Stimulated activated CD4-positive, alpha-beta T cell treated with anti-CD3 and anti-CD28 coated beads, Interleukin-4, amount 100 ng/mL, for 24 hours (primary cell): ENCODE results near the gene ANKMY2.
"Not testable (repeated sequence)": the region's sequence is repeated elsewhere in the genome, so short reads cannot be mapped to it uniquely, and the experiment has no call there.

Source experiments
- DNase-seq: peaks from one replicate; pipeline ENCODE4 v3.0.0-alpha.2; 2020

The ANKMY2 gene

DNA sequence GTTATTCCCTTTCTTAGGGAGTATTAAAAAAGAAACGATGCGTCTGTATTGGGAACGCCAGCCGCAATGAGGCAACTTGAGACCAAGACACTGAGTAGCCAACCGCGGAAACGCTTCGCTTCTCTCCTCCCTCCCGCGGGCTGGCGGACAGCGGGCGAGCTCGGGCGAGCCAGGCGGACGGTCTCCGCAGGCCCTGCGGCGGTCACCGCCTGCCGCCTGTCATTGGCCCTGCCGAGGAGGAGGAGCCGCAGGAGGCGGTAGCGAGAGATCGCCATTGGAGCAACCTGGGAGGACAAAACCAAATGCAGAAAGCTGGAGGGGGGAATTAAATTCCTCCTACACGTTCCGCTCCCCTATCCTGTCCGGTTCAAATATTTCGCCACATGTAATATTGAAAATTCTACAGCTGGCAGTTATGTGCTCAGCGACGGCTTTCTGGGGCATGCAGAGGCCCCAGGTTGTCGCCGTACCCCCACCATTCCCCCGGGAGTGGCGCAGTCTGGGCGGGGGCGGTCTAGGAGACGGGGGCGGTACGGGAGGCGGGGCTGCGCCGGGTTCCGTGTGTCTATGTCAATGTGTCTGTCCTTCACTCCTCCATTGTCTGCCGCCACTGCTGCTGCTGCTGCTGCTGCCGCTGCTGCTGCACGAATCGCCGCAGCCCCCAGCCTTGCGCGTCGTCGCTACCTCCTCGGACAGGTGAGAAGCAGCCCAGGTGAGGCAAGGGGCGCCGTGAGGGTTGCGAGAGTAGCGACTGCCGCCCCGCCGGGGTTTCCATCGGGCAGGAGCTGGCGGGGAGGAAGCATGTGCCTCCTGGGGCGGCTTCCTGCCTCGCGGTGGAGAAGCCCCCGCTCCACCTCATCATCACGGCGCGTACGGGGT, at the start of gene ANKMY2, which contains the start of gene BZW2:
Gene ANKMY2, minus strand, starts transcription at position 162 of the 879 bp plus-strand sequence. CDS start 181 bp downstream, outside the sequence.
Gene BZW2, plus strand, starts transcription at position 589 of the 879 bp plus-strand sequence. CDS start 19,263 bp downstream, outside the sequence.
- DNase-seq = peak; percentile 92

DNA sequence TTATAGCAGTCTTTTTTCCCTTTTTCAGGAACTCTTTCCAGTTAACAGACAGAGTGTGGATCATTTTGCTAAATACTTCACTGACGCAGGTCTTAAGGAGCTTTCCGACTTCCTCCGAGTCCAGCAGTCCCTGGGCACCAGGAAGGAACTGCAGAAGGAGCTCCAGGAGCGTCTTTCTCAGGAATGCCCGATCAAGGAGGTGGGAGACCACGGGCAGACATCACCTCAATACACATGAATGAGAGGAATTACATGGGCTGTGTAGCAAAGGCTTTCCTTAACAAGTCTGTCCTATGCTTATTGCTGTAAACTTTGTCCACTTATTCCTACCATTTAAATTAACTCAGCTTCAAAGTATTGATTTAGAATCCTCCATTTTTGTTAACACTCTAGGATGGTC, 49.3 kb upstream of the ANKMY2 start:
- no peak for DNase-seq

DNA sequence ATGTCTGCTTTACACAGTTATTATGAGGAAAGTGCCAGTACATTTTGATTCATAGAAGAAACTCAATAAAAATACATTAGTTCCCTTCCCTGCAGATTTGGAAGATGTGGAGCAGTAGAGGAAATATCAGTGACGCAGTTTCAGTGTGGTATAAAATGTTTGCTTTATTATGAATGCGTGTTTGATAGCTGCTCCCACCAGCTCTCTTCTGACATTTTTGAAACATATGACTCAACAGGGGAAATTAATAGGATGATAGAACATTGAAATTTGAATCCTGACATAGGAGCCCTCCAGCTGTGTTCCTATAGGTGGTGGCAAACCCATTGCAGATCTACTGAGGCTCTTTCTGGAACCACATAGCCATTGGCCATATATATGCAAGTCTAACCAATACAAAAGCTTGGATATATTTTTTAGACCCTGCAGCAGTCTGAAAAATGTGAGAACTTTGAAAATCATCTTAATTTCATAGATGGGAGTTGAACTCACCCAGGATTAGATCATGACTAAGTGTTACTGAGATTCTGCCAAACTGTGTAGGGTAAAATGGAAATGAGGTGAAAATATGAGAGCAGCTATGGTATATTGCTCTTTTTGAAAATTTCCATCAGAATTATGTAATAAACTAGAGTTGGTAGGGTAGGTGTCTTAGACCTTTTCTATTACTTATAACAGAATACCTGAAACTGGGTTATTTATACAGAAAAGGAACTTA, 48.2 kb upstream of the ANKMY2 start:
- no peak for DNase-seq

DNA sequence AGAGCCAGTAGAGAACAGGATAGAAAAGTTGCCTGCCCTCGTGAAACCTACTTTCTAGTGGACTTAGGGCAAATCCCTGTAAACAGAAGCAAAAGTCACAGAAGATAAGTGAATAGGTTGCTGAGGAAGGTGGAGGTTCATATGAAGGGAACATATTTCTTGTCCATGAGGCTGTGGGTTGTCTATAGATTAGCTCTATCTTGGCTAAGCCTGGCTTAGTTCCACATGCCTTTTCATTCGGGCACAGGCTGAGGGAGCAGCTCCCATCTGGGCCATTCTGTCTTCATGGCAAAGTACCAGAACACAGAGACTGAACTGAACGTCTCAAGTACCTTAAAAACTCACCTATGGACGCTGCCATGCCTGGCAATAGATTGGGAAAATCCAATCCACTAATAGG, 45.7 kb upstream of the ANKMY2 start:
- no peak for DNase-seq

DNA sequence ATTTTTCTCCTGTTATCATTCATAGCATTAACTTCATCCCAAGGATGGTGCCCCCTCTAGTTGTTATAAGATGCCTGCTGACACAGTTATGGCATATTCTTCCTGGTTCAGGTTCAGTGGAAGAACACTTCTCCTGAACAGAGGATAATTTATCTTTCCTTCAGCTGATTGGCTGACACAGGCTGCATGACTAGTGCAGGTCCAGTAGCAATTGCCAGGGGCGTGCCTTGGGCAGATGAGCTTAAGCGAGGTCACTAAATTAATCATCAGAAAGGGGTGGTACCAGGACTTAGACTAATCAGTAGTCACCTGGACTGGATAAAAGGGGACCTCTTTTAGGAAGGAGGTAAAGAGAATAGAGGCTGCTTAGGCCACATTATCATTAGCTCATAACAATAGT, 42.7 kb upstream of the ANKMY2 start:
- DNase-seq = no peak

DNA sequence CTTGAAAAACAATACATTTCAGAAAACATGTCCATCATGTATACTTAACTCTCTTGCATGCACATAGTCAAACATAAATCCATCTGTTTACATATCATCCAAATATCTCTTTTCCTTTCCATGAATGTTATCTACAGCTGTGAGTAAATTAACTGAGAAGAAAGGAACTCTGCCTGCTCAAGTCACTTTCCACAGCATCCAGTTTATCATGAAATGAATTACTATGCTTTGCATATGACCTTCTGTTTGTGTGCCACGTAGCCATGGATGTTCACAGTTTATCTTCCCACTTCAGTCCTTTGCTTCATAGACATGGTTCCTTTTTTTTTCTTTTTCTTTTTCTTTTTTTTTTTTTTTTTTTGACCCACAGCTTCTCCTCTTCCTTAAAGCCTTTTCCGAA, 40.0 kb upstream of the ANKMY2 start:
- DNase-seq = no peak

DNA sequence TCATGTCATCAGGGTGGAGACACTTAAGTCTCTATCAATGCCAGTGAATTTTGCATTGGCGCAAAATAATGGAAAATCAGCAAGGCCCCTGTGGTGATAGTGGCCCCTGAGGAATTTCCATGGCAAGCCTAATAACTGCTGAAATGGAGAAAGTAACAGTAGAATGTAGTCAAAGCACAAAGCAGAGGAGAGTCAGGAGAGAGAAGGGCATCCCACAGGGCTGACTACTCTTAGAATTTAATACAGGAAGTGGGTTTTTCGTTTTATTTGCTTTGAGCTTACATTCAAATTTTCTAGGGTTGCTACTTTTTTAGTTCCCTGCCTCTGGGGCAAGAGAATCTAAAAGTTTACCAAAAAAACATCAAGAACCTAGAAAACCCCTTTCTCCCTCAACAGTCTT, 39.4 kb upstream of the ANKMY2 start:
- DNase-seq = no peak

DNA sequence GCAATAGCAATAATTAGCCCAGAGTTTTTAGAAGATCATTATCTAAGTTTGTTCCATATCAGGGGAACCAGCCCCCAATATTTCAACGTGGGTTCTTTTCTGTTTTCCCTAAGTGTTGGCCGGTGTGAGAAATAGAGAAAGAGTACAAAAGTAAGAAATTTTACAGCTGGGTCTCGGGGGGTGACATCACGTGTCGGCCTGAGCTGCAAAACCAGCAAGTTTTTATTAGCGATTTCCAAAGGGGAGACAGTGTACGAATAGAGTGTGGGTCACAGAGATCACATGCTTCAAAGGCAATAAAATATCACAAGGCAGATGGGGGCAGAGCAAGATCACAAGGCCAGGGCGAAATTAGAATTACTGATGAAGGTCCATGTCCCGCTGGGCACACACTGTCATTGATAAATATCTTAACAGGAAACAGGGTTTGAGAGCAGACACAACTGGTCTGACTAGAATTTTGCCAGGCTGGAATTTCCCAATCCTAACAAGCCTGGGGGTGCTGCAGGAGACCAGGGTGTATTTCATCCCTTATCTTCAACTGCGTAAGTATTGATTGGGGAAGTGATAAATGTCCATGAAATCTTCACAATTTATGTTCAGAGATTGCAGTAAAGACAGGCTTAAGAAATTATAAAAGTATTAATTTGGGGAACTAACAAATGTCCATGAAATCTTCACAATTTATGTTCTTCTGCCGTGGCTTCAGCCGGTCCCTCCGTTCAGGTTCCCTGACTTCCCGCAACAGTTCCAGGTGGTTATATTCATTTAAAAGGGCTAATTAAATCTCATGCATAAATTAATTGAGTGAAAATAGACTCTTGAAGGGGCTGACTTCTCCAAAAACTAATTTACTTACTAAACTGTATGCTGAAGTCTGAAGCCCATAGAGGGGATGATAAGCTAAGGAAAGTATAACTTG, 33.4 kb upstream of the ANKMY2 start:
- not testable (repeated sequence) for DNase-seq

DNA sequence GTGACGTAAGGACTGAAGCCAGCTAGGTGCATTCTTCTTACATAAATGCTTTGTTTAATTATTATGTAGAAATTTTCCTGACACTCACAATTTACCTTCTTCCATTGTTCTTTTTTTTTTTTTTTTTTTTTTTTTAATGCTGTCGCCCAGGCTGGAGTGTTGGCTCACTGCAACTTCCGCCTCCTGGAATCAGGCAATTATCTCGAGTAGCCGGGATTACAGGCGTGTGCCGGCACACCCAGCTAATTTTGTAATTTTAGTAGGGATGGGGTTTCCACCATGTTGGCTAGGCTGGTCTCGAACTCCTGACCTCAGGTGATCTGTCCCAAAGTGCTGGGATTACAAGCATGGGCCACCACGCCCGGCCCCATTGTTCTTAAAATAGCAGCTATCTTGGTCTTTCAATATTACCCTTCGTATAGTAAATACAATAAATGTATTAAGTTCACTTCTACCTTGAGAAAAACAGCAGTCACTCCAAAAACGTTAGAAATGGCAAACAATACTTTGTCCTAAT, 32.5 kb upstream of the ANKMY2 start:
- DNase-seq = no peak

DNA sequence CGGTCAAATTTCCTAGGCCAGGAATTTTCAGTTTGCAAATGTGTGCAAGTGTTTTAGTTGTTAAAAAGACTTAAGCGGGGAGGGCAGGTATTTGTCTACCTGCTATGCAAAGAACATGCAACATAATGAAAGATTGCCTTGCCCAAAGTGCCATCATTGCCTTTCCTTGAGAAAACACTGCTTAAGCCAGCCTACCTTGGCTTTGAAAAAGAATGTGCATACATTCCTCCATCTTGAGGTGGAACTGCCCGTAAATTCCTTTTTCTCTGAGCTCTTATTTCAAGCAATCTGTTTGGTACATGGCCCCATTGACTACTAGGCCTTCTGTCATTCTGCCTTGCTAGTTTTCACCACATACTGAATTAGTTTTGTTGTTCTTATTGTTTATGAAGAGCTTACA, 29.7 kb upstream of the ANKMY2 start:
- no peak for DNase-seq

DNA sequence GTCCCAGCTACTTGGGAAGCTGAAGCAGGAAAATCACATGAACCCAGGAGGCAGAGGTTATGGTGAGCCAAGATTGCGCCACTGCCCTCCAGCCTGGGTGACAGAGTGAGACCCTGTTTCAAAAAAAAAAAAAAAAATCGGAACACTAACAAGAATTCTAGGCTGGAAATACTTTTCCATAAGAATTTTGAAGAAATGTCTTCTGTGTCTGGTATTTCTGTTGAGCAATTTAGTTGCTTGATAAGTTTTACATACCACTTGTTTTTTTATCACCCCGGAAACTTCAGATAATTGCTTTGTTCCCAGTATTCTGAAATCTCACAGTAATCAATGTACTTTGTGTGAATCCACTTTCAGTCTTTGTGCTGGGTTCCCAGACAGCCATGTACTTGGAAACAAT, 26.3 kb upstream of the ANKMY2 start:
- DNase-seq = no peak

DNA sequence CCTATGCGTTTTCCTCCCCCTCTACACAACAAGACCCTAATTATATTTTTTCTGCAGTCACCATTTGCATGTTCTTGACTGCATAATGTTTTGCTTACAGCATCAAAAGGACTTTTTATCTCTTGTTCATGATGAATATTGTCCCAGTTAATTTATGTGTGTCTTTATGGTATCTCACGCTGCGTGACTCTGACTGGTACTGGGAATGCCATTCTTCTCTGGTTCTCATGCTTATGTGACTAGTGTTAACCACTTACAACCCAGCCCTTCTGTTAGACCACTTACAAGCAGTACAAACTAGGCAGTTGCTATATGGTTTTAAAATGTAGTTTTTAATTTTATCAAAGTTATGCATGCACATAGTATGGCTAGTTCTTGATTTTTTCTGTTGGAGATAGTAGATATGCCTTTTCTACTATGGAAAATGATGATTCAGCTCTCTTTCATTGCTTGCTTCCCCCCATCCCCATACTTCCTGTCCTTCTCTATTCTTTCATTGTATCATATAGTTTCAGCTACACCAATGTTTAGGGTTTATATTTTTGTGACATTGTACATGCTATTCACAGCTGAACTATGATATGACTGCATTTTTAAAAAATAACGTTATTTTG, 25.3 kb upstream of the ANKMY2 start:
- DNase-seq = no peak

DNA sequence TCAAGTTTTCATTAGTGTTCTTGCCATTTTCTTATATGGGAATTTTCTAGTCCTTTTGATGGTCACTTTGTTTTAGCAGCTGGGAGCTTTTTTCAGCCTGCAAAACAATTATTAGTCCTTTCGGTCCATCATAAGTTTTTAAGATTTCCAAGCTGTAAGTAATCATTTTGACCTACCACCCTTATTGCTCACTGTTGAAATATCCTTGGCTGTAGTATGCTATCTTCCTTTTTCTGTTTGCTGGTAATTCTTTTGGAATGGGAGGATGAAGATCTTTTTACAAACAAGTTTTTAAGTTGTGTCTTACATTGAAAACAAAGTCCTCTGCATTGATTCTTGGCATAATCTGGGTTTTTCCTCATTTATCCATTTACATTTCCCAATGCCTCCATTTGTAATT, 24.5 kb upstream of the ANKMY2 start:
- DNase-seq = no peak

DNA sequence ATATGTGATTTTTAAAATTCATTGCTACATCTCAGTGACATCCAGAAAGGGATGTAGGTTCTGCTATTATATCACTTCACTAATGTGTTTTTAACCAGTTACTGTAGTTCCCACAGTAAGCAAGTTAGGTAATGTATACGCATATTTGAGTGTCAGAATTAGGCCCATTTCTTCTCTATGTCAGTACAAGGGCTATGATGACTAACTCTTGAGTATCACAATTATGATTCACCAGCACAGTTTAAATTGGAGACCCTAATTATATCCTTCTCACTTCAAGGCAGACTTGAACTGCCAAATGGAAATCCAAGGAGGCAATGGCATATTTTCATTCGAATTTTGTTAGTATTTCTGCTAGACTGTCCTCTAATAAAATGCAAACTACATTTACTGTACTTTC, 24.0 kb upstream of the ANKMY2 start:
- no peak for DNase-seq

DNA sequence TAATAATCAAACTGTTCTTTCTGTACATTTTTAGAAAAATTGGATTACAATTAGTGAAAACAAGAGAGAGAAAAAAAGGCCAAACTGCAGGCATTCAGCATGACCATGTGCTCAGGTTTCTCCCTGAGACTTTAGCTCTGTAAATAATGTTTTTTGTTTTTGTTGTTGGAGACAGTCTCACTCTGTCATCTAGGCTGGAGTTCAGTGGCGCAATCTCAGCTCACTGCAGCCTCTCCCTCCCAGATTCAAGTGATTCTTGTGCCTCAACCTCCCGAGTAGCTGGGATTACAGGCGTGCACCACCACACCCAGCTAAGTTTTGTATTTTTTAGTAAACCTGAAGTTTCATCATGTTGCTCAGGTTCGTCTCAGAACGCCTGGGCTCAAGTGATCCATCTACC, 23.4 kb upstream of the ANKMY2 start:
- DNase-seq = no peak

DNA sequence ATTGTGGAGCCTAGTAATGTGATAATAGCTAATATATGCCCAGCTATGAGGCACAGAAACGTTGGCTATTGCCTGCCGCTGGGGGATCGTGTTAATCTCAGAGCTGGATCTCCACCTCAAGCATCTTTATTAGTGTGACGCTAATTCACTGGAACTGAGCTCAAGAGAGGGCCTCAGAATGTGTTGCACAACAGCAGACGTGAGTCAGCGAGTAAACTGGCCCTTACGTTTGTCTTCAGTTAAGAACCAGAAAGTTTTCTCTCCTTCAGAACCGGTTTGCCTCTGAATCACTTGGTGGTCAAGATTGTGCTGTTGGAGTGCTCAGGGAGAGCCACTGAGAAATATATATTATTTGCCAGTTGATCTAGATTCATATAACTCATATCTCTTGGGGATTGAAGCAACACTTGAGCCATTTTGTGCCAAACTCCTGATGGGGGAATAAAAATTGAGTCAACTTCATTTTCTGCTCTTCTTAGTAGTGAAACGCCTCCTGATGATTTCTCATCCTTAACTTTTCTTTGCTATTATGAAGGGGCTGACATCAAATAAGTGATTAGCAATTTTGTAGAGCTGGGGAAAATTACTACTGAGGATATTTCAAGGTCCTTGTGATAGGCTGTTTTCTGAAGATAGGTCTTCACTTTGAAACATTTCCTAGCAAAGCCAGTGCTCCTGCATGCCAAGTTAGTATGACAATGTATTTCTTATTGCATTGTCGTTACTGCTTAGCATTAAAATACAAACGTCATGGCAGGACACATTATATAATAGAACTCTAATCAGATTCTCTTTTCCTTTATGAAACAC, 22.7 kb upstream of the ANKMY2 start:
- no peak for DNase-seq

DNA sequence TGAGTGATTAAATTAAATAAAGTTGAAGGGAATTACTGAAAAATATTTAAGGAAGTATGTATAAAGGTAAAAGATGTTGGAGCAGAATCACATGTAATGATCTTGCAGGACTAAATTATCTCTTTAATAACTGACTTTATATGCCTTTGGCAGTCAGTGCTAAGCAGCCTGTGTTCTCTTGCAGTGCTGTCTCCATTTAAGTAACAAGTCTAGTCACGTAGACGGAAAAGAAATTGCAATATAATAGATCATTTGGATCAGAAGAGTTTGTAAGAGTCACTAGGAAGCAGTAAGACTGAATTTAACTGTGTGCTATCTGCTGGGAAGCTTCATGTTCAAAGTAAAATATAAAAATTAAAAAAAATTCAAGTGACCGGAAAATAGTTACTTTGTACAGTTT, 21.8 kb upstream of the ANKMY2 start:
- DNase-seq = no peak

DNA sequence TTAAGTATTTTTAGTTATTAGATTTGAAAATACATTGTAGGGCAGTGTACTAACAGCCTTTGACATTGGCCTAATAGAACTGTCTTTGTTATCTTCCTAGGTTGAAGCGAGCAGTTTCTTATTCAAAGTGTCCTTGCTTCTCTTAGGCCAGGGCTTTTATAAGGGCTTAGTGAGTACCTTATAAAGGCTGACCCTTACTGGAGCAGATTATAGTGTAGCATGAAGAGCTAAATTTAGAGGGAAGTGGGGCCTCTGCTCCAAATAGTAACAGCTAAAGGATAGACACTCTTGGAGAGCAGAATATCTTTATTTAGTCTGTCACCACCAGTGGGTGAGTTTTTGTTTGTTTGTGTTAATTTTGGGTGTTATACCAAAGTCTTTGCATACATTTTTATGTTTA, 16.4 kb upstream of the ANKMY2 start:
- no peak for DNase-seq

DNA sequence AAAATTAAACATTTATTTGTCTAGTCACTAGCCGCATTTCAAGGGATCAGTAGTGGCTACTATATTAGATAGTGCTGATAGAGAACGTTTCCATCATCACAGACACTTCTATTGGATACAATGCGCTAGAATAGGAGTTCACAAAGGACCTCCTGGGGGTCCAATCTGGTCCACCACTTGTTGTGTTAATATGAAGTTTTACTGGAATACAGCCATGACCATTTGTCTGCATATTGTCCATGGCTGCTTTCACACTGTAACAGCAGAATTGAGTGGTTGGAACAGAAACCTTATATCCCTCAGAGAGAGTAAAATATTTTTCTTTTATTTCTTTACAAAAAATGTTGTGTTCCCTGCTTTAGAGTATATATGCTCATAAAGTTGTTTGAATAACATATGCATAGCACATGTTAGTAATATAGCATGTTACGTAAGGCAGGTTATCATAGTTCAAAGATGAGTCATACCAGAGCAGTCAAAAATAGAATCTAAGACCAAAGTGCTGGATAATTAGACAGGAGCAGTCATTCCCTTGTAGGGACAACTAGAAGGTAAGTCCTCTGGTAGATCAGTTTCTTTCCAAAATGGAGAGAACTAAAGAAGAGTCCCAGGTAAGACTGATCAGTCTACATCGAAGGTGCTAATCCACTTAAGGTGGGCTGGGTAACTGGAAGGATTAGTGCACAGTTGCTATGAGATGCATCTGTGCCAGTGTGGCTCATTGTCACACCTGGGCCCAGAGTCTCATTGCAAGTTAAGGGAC, 15.3 kb upstream of the ANKMY2 start:
- DNase-seq = no peak

DNA sequence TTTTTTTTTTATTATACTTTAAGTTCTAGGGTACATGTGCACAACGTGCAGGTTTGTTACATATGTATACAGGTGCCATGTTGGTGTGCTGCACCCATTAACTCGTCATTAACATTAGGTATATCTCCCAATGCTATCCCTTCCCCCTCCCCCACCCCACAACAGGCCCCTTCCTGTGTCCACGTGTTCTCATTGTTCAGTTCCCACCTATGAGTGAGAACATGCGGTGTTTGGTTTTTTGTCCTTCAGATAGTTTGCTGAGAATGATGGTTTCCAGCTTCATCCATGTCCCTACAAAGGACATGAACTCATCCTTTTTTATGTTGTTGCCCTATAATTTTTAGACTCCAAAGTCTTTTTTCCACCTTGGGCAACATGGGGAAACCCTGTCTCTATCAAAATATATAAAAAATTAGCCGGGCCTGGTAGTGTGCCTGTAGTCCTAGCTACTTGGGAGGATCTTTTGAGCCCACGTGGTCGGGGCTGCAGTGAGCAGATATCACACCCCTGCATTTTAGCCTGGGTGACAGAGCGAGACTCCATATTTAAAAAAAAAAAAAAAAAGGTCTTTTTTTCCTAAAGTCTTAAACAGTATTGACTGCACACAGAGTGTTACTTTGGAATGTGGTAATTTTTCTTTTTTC, 14.4 kb upstream of the ANKMY2 start:
- DNase-seq = not testable (repeated sequence)
